HG02981 (cell line): Measurements from ENCODE around the gene HSBP1.

Source experiments
- ATAC-seq: cut with Tn5 transposase; IDR thresholded peaks from one replicate; pipeline ENCODE4 v1.9.1; 2021; ENCODE audit warnings: mild to moderate bottlenecking, moderate library complexity; ENCODE audit not compliant: unreplicated experiment

HSBP1 gene

DNA sequence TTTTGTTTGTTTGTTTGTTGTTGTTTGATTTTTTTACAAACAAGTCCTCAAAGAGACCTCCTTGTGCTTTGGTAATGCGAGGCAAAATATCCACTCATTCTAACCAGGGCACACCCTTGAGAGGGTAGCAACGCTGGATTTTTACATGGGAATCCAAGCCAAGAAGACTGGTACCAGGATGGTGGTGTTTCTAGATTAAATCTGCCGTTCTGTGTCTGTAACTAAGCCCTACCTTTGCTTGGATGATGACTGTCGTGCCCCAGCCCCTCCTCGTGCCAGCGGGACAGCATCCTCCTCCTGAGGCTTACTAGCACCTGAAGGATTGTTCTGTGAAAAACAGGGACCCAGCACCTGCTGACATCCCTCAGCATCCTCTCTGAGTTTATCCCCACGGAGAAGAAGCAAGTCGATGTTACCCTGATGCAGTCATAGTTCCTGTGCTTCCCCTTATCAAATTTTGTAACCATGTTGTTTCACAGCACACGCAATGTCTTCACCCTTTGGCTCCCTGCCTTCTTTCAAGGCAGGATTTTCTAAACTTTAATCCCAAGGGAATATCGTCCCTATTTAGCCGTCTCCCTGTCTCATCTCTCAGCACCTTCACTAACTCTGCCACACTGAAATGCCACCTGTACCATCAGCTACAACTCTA is 5.1 kb upstream of the HSBP1 start:
- ATAC-seq, result no peak

DNA sequence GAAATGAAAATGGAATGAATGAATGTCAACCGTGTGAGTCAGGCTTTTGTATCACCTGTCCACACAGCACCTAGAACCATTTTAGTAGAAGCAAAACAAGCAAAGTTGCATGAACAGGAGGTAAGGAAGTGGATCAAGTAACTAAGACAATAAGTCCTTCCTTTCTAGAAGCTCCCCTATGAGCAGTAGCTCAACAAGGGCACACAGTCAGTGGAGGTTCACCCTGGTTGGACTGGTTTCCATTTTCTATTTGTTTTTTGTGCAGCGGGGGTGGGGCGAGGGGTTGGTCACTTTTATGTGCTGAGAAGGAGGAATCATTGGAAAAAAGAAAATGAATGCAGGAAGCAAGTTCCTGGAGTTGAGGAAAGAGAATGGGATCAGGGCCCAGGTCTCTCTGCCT is 4.0 kb upstream of the HSBP1 start:
- no peak for ATAC-seq

DNA sequence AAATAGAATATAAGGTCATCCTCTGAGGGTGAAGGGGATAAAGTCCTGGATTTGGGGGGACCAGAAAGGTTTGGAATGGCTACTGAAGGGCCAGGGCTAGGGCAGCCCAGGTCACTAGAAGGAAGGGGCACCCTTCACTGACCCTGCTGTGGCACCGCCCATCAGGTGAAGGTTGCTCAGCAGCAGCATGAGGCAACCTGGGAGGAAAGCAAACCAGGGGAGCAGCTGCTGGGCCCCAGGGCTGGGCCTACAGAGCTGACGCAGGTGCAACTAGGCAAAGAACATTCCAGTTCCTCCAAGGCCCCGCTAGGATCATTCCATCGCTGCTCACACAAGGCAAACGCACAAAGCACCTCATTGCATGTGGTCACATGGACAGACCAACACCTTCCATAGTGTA is 3.4 kb upstream of the HSBP1 start:
- ATAC-seq, result no peak

DNA sequence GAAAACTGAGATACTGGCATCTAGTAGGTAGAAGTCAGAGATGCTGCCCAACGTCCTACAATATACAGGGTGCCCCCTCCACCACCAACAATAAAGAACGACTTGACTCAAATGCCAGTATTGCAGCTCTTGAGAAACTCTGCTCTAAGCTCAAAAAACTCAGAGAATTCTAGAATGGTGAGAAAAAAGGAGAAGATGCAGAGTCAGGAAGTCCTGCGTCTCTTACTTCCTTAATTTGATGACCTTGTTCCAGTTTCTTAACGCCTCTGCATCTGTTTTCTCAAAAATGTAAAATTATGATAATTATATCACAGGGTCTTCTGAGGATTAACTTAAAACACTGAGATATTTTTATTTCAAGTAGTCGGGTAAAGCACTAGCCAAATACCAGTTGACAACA is 1.7 kb upstream of the HSBP1 start:
- no peak for ATAC-seq

DNA sequence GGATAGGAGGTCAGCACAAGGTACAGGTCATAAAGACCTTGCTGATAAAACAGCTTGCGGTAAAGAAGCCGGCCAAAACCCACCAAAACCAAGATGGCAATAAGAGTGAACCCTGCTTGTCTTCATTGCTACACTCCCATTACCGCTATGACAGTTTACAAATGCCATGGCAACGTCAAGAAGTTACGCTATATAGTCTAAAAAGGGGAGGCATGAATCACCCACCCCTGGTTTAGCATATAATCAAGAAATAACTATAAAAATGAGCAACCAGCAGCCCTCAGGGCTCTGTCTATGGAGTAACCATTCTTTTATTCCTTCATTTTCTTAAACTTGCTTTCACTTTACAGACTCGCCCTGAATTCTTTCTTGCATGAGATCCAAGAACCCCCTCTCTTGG is 1.0 kb upstream of the HSBP1 start:
- ATAC-seq, result no peak

DNA sequence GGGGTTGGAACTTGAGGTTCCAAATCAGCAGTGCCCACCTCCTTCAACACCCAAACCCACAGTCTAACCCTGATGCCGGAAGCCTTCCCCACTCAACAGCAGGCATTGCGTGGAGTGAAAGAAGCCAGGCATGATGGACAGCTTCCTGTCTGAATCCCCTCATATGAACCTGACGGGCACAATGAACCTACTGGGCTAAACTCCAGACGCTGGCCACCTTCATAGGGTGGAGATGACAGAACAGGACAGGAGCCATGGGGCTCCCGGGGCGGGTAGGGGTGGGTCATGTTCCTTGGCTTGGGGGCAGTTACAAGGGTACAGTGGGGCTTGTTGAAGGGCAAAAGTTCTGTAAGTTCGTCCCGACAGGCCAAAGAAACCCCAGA is 460 bp upstream of the HSBP1 start:
- ATAC-seq, result no peak

DNA sequence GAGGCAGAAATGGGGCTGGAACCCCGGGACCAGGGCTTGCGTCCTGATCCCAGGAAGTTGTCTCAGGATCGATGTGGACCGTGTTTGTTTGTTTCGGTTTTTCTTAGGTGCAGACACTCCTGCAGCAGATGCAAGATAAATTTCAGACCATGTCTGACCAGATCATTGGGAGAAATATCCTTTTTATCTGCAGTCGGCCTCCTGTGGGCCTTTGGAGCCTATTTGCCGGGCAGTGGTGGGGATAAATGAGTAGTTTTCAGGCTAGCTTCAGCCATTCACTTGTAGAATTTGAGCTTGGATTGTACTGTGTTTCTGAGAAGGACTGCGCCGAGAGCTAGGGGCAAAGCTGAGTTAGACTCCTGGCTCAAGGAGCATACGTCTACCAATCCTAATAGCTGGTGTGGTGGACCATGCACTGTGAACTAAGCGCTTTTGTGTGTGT is 816 bp downstream of the HSBP1 start:
- ATAC-seq, result no peak

DNA sequence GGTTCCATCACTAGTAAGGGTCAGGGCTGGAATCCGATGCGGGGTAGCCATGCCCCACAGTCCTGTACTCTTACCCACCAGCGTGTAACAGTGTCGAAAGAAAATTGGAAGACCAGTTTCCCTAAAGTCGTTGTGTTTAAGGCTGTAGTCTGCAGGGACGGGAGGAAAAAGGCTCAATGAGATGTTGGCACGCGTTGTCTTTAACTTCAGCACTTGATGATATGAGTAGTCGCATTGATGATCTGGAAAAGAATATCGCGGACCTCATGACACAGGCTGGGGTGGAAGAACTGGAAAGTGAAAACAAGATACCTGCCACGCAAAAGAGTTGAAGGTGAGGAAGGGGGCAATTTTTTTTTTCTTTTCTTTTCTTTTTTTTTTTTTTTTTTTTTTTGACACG is 1.3 kb downstream of the HSBP1 start:
- no peak for ATAC-seq

DNA sequence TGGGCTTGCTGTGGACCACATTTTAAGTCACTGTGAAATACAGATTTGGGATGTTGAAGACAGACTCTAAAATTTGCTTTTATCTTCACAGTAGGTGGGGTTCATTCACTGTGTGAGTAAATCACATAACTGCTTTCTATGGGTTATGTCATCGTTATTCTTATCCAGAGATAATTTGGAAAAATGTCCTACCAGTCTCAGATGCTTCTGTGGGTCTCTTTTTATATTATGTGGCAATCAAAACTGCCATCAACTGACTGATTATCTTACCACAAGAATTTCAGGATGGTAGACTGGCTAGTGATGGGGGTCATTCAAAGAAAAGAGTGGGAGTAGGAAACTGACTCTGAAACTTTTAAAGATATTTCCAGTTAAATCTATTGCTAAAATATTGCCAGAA is 3.1 kb downstream of the HSBP1 start:
- ATAC-seq, result no peak

DNA sequence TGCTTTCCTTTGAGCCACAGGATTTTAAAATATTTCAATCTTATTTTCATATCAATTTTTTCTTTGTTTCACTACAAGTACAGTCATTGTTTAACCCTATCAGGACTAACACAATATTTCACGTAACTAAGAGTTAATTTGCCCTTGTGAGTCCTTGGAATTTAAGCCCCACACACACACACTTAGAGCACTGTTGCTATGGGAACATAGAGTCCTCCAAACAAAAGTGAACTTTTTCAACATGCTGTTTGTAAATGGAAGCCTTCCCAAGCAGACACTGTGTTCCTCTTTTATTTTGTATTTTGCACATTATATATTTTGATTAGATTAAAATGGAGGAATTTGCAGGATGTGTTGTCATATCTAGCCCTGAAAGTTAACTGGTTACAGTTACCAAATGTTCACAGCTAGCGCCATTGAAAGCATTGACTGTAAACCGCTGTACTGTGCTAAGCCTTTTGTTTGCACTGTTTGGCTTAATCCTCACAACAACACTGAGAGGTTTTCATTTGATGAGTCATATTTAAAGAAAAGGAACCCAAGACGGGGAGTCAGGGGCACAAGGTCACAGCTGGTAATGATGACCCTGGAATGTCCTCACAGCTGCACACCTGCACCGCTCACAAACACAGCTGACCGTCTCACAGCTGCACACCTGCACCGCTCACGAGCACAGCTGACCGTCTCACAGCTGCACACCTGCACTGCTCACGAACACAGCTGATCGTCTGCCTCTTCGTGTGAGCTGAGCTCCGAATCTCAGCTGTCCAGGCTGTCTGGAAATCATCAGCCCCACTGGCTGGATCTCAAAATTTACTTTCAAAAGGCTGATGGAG is 6.3 kb downstream of the HSBP1 start:
- ATAC-seq, result peak; percentile 50

DNA sequence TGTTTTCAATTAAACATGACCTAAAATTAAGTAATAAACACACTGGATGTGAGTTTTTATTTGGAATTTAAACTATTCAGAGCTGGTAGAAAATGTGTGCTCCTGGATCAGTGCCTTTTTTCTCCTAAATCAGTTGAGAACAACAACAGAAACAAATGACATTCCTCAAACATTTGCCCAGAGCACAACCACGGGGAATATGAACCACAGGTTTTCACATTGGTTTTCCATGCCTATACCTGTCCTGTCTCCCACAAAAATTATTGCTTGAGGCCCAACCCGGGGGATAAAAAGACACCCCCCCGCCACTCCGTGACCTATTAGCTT is 6.8 kb downstream of the HSBP1 start:
- no peak for ATAC-seq

DNA sequence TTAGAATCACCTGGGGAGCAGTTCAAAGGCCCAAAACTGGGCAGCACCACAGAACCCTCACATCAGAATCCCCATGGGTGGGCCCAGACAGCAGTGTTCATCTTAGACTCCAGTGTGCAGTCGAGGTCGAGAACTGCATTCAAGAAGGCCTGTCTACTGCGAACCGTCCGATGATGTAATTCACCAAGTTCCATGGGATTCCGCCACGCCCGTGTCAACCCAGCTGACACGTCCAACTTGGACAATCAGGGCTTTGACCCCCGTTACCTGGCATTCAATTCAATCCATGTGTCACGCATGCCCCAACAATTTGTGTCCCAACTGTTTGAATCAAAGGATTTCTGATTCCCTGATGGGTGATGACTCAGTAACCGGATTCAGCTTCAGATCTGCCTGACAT is 9.2 kb downstream of the HSBP1 start:
- no peak for ATAC-seq

DNA sequence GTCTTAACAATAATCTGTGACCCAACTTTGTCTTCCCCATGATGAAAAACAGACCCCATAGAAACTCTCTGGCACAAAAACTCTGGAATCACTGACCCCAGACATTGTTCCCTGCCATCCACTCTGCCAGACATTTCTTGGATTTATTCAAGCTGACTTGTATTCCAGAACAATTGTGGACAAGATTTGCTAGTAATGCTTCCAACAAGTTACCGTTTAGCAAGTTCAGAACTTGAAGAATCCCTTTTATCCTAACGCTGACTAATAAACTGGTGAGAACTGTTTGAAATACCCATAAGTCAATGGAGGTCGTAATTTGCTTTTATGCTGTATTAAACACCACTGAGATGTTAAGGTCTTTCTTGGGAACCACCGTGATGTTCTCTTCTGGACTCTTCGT is 10.5 kb downstream of the HSBP1 start:
- no peak for ATAC-seq

DNA sequence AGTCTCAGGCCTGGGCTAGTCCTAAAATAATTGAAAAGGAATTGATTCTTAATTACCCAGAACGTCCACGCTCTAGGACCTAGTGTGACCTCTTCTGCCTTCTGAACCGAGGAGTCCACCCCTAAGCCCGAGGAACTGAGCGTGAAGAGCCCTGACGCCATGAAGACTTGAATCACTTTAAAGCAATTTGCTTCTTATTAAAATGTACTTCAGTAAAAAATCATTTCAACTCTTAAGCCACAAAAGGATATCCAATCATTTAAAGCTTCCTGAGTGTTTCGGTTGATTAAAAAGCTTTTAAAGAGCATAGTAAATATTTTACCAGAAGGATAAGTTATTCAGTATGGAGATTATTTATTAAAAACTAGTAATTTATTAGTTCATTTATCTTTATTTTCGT is 11.6 kb downstream of the HSBP1 start:
- ATAC-seq, result no peak

DNA sequence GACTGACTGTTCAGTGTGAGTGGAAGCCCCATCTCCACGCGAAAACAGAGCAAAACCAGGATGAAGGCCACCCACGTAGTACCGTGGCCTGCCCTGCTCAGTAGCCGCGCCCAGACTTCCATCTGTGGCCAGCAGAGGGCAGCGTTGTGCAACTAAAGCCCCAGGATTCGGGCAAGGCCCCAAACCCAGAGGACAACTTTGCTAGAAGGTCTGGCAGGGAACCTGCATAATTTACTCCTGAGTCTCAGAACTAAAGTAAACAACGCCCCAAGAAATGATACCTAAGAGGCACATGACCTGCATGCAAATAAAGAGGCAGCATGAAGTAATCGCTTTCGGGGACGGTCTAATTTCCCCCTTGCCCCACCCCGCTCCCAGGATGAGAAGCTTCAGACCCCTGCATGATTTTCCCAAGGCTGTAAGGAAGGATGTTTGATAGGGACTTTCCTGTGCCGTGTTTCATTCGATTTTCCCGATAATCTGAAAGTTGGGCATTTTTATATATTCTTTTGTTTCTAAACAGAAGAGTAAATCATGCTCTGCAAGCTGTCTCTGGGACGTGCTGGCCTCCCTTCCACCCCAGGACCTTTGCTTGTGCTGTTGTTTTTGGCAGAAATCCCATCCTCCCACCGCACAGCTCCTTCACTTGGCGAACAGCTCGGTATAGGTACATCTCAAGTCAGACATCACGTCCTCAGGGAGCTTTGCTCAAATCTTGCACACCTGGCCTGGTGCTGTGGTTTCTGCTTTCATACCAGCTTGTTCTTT is 18.6 kb downstream of the HSBP1 start:
- ATAC-seq, result peak; percentile 85

DNA sequence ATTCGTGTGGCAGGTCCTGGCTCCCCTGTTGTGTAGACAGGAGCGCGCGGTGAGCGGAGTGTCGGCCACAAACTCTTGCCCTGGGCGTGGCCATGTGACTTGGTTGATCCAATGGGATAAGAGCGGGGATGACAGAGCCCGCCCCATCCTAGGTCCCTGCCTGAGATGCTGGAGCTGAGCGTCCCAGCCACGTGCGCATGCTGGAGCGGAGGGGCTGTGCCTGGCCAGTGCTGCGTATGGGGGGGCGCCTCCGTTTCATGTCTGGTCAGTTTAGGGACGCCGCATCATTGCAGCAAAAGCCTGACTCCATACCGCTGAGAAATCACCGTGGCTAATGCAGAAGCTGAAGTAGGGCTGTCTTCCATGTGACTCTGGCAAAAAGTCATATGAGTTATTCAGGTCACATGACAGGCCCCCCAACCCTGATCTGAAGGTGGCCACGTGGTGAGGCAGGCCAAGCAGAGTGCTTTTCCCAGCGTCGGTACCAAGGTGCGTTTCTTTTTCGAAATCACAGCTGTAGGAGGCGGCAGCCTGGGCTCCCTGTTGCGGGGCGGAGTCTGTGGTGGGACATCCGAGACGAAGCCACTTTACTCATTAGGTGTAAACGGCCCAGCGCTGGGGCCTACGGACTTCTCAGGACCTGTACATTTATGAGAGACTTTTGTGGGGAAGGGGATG is 22.5 kb downstream of the HSBP1 start:
- ATAC-seq, result no peak

DNA sequence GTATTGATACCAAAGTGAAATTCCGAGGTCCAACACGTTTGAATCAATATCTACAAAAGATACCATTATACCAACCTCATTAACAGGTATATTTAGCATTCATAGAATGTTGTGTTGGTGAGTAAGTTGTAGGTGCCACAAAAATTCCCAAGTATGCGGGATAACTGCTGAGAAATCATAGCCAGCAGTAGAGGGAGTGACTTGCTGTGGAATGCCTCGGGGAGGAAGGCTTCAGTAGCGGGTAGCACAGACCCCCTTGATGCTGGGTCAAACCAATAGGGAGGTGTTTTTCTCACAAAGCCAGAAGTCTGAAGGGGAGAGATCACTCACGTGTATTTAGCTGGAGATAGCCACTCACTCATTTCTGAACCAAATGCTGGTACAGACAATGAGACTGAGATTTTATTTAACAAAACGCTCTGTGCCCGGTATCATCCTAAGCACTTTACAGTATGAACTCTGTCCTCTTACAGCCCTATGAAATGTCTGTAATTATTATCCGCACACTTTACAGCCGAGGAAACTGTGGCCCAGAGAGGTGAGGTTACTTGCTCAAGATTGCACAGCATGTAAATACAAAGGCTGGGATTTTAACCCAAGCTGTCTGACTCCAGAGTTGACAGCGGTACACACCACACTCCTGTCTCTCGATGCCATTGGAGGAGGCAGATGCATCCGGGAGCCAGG is 23.1 kb downstream of the HSBP1 start:
- no peak for ATAC-seq

DNA sequence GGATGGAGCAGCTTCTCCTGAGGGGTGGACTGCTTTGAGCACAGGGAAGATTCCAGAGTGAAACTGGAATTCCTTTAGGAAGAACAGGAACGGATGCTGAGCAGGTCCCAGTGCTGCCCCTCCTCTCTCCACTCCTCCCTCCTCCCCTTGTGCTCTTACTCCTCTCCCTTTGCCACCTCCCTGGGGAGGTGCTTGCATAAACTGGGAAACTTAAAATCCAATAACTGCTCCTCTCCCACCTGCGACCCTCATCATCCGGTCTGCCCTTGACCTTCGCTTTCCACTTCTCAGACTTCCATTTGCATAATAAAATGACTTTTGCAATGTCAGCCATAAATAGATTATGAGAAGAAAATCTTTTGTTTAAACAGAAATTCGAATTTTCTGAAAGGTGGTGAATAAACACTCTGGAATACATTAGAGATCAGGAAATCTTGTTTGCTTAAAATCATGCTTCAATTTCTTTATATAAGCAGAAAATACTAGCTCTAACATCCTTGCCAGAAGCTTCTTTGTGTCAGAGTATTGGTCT is 23.7 kb downstream of the HSBP1 start:
- no peak for ATAC-seq

DNA sequence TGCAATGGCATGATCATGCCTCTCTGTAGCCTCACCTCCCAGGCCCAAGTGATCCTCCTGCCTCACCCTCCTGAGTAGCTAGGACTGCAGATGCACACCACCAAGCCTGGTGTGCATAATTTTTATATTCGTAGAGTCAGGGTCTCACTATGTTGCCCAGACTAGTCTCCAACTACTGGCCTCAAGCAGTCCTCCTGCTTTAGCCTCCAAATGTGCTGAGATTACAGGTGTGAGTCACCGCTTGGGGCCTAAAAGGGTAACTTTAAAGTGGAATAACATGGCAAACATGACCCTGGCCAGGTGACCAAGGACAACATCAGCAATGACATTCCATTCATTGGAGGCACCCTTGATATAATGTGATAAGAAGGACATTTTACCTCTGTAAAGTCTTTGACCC is 26.1 kb downstream of the HSBP1 start:
- no peak for ATAC-seq
